Measurements from ENCODE around the gene PCDH9.

Gene PCDH9

DNA sequence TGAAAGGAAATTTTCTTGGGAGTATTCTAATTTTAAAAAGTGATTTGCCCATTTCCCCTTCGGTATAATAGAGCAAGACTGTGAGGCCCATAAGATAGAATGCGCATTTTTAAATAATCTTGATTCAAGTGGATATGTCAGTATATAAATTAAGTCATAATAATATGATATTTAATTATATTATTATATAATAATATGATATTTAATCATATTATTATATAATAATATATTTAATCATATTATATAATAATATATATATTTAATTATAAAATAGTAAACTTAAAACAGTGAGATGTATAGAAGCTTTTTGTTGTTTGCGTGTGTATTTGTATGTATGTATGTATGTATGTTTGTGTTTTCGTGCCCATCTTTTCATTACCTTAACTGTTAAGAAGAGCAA is 682.5 kb downstream of the PCDH9 start:
- no peak overlapping the region for H3K4me3 ChIP-seq (ENCODE audit: low read depth, low read length)

DNA sequence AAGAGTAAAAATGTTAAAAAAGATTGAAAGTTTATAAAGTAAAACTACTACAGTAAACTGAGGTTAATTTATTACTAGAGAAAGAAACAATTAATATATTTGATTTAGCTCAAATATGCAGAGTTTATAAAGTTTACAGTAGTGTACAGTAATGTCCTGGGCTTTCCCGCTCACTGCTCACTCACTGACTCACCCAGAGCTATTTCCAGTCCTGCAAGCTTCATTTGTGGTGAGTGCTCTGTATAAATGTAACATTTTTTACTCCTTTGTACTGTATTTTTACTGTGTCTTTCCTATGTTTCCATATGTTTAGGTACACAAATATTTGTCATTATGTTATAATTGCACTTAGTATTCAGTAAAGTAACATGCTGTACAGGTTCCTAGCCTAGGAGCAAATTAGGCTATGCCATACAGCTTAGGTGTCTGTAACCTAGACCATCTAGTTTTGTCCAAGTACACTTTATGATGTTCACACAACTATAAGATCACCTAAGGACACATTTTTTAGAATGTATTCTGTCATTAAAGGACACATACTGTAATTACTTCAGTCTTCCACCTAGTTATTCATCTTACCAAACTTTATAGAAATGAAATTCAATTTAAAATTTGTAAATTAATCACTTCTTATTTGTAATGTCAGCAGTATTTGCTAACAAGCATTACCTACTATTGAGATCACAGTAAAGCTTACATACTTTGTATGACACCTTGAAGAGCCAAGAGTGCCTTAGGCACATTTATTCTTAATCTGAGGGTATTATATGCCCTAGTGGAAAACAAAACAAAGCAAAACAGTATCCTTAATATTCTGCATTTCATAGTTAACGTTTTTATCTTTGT is 683.4 kb downstream of the PCDH9 start:
- H3K4me3 ChIP-seq (ENCODE audit: low read depth, low read length): no peak overlapping the region

DNA sequence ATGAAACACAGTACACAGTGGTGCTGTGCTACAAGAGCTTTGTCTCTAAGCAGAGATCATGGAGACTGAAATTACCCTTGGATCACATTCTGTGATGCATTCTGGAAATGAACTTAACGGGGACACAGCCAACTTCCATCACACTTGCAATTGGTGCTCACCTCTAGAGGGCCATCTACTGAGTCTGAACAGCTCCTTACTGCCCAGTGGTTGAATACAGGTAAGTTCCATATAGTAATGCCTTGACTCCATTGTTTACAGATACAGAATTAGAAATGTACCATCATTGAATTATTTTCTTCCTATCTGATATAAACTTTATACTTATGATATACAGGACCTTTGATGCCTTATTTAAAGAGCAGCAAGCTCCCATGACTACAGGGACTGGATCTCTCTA is 686.4 kb downstream of the PCDH9 start:
- no peak overlapping the region for H3K4me3 ChIP-seq (ENCODE audit: low read depth, low read length)

DNA sequence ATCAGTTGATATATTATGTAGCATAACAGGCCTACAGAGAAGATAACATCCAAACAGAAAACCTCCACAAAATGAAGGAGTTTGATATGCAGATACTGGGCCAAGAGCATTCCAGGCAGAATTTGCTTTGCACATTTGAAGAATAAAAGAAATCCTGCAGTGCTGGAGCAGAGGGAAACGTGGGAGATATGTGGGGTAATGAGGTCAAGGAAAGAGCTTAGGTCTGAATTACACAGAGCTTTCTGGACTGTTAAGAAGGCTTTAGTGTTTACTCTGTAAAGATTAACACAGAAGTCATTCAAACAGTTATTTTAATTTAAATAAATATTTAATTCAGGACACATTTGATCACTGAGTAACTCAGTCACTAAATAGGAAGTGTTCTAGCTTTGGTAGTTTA is 692.7 kb downstream of the PCDH9 start:
- H3K4me3 ChIP-seq (ENCODE audit: low read depth, low read length): no peak overlapping the region

DNA sequence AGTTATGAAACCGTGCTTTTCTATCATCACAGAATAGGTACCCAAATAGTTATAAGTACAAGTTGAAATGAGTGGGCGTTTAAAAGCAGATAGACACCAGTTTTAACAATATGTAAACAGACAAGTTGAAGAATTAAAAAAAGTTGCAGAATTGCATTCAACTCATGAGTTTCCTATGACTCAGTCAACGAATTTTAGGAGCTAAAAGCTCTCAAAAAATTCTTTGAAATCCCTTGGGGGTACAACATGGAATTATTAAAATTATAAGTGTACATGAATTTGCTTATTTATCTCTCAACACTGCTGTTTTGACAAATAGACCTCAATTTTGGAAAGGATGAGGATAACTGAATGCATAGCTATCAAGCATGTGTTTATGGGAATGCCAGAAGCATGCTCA is 693.4 kb downstream of the PCDH9 start:
- H3K4me3 ChIP-seq (ENCODE audit: low read depth, low read length): no peak overlapping the region

DNA sequence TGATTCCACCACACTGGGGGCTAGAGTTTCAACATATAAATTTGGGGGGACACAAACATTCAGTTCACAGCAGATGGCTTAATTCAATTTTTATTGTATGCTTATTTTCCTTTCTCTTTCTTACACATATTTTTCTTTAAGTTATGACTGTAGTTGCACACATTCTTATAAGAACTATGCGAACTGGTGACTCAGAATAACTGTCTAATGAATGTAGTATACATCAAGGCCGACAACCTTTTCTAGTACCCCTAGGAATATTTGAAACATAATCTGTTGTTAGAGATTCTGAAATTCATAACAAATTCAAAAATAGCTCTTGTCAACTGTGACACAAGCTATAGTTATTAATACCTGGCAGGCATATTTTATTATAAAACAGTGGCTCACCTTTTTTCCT is 695.6 kb downstream of the PCDH9 start:
- H3K4me3 ChIP-seq (ENCODE audit: low read depth, low read length): no peak overlapping the region

DNA sequence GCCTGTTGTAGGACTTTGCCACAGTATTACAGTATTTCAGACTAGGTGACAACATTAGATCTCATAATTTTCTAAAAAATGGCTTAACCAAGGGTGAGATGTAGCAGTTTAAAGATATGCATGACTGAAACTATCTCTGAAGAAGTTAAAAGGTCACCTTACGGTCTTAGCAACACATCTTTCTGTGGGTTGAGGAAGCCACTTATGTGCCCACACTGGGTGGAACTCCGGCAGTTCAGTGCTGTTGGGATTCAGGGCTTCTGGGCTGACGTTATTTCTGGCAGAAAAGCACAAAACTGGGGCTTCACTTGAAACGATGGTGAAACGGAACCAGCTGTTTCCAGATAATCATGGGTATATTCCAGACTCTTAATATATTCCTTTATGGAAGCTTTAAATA is 697.3 kb downstream of the PCDH9 start:
- no peak overlapping the region for H3K4me3 ChIP-seq (ENCODE audit: low read depth, low read length)

DNA sequence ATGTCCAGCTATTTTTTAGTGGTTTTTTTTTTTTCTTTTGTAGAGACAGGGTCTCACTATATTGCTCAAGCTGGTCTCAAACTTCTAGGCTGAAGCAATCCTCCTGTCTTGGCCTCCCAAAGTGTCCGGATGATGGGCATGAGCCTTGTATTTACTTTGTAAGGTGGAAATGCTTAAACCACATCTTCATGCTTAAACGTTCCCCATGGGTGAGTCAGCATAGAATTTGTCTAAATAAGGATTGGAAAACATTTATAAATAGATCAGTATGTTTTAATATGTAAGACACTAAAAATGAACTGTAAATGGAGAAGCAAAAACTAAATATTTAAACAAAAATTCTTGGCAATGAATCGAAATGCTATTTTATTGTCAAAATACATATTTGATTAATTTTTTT is 698.0 kb downstream of the PCDH9 start:
- H3K4me3 ChIP-seq (ENCODE audit: low read depth, low read length): no peak overlapping the region

DNA sequence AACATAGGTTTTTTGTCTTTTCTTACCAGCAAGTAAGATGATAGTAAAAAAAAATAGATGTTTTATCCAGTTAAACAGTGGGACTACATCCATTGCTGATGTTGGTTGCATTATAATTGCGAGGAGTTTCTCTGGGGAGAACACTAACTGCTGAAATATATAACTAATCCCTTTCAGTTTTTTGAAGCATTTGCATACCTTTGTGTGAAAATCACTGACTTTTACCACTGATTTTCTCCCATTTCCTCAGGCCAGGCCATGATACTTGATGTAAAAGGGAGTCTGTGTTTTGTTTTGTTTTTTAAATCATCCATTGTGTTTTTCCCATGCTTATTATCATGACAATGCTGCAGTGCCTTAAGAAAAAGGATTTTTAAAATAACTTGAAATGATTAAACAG is 699.5 kb downstream of the PCDH9 start:
- H3K4me3 ChIP-seq (ENCODE audit: low read depth, low read length): no peak overlapping the region

DNA sequence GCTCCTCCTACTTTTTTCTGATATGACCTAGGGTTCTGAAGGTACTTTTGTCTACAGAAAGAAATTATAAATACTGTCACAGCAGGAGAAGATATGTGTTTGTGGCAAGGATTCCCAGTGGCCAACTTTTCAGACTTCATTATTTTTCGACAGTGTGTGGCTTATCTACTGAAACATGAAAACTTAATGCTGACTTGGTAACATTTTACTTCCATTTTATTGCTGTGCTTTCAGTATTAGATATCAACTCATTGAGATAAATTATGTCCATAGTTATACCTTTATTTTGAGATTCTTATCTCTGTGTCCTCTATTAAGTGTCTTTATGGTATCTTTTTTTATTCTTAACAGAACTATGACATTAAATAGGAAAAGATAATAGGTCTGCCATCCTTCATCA is 700.0 kb downstream of the PCDH9 start:
- no peak overlapping the region for H3K4me3 ChIP-seq (ENCODE audit: low read depth, low read length)

DNA sequence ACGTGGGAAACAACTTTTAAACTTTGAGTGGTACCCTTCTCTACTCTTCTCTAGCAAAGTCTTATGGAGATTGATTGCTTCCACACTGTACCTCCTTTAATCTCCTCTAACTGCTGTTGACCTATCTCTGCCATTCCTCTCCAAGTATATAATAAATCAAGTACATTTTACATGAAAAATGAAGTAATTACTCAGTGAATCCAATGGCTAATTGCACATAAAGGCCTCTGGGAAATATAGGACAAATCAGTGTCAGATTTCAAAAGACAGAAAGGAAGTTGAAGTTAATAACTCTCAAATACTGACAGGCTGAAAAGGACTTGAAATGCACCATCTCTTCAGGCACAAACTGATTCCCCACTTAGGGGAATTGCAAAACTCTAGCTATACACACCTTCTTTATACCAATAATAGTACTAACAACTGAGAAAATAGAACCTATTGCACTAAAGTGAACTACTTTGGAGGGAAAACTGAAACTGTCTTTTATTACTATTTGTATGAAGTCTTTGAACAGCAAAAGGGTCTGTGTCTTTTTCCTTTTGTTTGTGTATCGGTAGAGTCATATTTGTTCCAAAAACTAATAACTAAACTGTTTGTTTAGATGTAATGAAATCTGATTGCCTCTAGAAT is 701.1 kb downstream of the PCDH9 start:
- H3K4me3 ChIP-seq (ENCODE audit: low read depth, low read length): no peak overlapping the region

DNA sequence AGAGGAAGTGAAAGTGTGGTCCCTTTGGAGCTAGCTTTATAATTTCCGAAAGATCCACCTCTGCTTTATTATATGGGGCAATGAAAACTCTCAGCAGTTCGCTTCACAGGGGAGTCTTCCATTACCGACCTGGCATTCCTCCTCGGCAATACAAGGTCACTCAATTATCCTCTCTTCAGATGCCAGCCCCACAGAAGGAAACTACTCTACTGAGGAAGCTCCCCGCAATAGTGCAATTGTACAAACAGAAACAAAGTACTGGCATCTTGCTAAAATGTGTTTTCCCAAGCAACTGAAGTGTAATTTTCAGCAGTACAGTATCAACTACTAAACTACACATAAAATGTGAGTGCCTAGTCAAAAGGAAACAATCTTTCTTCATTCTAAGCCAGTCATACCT is 702.0 kb downstream of the PCDH9 start:
- H3K4me3 ChIP-seq (ENCODE audit: low read depth, low read length): no peak overlapping the region

DNA sequence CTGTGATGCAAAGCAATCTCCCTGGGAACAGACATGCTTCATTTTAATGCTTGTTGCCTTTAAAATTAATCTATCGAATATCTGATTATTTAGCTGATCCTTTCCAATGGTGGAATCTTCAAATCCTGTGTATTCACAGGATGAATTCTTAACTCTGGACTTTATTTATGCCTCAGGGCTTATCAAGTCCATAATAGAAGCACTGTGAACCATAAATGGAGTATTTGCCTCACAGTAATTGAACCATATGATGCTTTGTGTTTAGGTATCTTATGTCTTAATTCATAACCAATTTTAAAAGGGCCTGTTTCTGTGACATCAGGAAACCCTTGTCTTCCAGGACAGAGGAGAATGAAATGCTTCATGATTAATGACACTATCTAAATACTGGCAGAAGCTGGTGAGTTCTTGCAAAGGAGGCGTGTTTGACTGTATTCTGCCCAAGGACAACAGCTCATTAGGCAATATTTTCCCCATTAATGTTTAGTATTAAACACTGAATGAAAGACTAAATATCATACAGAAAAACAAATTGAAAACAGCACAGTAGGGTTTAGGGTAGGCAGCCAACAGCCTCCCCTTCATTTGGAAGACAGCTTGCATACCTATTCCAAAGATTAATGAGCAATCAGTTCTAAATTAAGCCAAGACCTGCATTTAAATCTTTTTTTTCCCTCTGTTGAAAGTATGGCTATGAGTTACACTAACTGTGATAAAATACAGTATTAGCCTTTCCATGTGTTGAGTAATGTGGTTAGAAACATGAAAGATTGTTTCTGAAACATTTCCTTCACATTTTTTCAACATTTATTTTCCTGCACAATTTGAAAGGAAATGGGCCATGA is 709.4 kb downstream of the PCDH9 start:
- no peak overlapping the region for H3K4me3 ChIP-seq (ENCODE audit: low read depth, low read length)

DNA sequence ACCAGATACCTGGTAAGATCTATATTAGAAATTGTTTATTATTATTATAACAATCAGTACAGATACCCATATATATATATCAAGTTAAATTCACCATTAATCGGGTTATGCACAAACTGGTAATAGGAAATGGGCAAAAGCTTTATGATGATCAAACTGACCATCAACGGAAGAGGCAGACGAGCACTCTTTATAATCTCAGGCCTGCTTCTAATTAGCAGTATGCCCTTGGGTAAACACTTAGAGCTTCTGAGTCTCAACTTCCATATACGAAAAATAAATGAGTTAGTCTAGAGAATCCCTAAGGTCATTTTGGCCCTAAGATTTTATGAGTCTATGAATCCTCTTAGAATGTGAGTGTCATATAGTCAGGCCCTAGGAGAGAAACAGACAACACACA is 710.9 kb downstream of the PCDH9 start:
- H3K4me3 ChIP-seq (ENCODE audit: low read depth, low read length): no peak overlapping the region

DNA sequence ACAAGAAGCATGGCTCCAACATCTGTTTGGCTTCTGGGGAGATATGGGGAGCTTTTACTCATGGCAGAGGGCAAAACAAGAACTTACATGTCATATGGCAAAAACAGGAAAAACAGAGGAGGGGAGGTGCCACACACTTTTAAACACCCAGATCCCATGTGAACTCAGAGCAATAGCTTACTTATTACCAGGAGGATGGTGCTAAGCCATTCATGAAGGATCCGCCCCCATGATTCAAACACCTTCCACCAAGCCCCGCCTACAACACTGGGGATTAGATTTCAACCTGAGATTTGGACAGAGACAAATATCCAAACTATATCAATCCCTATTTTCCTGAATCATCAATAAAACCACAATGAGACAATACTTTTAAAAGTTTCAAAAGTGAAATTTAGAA is 712.1 kb downstream of the PCDH9 start:
- no peak overlapping the region for H3K4me3 ChIP-seq (ENCODE audit: low read depth, low read length)

DNA sequence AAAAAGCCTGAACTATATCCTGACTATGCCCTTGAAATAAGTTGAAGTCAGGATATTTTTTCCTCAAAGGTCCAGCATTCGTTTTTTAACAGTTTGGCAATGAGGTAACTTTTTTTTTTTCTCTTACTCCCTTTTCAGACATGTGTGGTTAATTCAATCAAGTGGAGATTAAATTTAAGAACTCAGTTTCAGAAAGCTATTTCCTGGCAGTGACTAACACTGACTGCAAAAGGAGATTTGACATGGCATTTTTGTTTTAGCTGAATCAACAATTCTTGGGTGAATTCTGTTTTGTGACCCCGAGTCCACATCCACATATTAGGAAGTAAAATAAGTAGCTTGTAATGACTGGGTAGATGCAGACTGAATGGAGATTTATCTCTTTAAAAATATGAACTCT is 716.4 kb downstream of the PCDH9 start:
- H3K4me3 ChIP-seq (ENCODE audit: low read depth, low read length): no peak overlapping the region

DNA sequence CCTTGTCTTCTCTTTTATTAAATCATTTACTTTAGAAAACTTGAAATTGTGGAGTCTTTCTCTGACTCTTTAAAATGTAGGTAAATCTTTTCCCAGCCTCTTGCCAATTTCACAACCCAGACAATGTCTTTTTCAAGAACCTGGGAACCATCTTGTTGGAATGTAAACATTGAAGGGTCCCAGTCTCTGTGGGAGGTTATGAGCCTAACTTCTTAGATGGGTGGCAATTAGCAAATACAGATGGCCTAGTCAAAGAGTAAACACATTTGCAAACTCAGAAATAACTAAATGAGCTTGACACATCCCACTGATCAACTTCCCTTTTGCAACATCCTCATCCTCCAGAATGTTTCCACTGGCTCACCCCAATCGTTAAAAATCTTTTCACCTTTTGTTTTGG is 721.0 kb downstream of the PCDH9 start:
- no peak overlapping the region for H3K4me3 ChIP-seq (ENCODE audit: low read depth, low read length)

DNA sequence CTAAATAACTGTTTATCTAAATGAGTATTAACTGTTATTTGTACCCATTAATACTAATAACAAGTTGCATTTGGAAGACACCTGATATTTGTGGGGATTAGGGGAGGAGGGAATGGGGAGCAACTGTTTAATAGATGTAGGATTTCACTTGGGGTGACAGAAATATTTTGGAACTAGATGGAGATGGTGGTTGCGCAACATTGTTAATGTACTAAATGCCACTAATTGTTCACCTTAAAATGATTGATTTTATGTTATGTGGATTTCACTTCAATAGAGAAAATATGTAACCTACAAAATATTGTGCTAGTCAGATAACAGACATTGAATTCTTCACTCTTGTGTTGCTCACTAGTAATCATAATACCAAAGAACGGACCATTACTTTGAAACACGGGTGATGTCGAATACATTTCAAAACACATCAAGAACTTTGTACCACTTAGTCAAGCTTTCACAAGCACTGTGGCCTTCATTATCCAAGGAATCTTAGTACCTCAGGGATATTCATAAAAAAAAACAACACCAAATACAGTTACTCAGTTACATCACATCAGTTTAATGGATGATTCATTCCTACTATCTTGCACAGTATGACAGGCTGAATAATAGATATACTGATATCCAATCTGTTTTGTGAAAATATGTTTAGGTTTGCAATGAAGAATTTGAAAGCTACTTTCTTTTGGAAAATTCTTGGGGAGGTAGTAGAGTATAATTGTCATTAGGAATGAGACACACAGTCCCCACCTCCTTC is 721.8 kb downstream of the PCDH9 start:
- no peak overlapping the region for H3K4me3 ChIP-seq (ENCODE audit: low read depth, low read length)

DNA sequence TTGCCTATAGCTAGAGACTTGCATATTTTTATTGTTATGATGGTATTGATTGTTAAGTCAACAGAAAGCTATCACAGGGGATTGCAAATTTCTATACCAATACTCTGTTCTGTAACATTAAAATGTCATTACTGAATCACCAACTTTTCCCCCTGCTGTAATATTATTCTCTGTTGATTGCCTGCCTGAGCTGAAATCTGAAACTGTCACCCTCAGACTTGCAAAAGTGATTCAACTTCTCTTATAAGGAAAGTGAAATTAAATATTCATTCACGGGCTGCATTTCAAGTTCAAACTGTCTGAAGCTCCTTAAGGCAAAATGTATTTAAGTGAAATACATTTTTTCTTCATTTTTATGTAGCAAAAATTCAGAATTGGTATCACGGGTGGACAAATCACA is 723.2 kb downstream of the PCDH9 start:
- no peak overlapping the region for H3K4me3 ChIP-seq (ENCODE audit: low read depth, low read length)

DNA sequence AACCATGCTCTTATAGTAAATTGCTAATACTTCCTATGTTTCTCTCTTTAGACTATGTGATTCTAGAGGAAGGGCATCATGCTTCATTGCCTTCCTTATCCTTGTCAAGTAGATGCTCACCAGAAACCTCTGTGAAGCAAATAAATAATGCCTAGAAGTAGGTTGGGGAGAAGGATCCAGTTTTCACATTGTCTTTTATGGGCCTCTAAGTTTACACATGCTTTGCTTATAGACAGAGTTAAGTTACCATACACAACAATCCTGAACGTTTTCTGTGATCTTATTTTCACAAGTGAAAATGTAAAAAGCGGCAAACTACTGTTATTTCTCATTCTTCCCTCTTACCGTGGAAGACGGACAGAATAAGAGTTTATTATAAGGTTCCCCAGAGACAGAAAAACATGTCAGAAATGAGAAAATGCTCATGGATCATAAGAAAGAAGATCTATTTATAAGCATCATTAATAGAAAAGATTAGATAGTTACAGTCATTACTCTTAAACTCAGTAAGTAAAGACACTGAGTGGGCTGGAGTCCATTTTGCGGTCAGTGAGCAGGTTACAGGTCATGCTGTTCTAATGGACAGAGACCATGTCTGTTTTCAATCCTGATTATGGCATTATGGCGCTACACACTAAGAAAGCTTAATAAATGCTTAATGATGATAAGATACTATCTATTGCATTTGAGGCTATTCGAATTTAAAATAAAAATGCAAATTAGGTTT is 723.9 kb downstream of the PCDH9 start:
- no peak overlapping the region for H3K4me3 ChIP-seq (ENCODE audit: low read depth, low read length)

All from iPS-11a (cell line).